NCI-H2081 (cell line): ENCODE measurements around the gene KCNAB2.

Experiments used
- DNase-seq, 2 experiments: peaks; one replicate each; lab custom pipeline; 2025; lab: John Stamatoyannopoulos, UW

KCNAB2 gene

DNA sequence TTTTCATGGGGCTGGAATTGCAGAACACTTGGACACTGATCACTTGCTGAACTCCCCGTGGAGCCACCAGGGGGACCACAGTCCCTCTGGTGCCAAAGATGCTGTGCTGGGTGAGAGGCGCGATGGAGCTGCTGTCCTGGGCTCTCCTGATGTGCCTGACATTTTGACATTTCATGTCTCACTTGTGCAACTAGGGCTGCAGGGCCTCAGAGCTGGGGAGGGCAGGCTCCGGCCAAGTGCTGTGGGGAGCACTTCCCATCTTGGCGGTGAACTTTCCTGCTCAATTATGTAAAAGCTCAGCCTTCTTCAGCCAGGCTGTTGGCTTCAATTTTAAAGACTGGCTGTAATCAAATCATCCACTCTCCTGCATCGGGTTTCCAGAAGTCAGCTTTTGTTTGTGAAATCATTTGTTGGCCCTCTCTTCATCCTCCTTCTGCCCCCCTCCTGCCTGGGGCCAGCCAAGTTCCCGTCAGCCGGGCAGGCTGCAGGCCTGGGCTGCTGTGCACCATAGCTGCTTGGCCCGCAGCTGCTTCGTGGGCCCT, 36.8 kb downstream of the KCNAB2 start:
- no peak for DNase-seq

DNA sequence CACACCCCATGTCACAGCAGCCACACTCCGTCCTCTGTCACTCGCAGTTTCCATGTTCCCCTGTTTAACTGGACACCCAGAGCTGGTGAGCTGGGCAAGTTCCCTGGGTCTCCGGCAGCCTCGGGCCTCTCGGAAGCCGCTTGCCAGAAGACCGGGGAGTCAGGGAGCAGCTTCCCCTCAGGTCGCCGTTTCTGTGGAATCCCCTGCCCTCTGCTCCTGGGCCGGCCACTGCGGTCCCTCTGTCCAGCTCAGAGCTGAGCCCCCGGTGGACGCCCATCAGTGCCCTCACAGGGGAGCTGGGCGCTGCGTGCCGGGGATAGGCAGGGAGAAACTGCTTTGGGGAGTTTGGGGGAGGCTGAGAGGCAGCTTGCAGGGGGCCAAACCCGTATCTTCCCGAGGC, 37.7 kb downstream of the KCNAB2 start:
- DNase-seq: no peak

DNA sequence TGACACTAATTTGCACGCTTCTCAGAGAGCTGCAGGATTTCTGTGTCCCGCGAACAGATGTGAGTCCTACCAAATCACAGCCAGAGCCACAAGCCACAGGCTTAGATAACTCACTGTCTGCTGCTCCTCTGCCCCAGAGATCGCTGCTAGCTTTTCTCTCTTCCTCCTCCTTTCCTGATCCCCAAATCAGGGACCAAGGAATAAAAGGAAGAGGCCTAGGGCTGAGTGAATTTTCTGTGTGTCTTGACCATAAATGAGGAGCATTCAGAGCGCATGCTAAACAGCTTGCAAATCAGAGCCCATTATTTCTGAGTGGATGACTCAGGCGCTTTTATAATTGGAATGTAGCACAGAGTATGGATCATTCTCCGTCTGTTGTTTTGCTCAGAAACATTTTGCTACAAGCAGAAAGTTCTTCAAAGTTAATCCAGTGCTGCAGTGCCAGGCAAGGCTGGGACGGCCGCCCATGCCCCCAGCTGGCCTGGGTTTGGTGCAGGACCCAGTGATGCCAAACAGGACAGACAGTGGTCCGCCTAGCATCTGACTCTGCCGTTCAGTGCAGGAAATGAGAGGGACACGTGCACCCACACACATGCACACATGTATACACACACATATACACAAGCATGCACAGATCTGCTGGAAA, 38.2 kb downstream of the KCNAB2 start:
- DNase-seq: no peak

DNA sequence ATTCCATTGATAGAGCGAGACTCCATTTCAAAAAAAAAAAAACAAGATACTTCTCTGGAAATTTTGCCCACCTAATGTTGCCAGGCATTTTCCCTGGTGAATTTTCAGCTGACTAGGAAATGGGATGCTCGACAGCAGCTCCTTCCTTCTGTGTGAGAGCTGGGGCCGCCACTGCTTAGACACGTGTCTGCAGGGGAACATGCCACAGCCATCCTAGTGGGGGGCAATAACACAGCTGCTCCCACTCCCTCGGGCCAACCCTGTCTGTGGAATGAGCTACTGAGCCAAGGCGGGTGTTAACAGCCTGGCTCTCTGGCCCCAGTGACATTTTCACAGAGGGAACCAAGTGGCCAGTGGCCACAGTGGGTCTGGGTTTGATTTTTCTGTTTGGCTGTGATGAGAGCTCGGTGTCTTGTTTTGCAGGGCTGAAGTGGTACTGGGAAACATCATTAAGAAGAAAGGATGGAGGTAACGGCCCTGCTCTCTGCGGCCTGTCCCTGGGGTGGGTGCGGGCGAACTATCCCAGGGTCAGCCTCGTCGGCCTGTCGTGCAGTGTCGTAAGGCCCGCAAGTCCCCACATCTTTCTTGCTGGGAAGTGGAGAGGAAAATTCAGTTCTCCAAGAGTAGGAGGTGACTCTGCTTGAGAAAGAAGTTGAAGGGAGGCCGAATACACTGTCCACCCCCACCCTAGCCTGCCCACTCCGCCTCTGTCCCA, 39.2 kb downstream of the KCNAB2 start:
- DNase-seq: no peak

DNA sequence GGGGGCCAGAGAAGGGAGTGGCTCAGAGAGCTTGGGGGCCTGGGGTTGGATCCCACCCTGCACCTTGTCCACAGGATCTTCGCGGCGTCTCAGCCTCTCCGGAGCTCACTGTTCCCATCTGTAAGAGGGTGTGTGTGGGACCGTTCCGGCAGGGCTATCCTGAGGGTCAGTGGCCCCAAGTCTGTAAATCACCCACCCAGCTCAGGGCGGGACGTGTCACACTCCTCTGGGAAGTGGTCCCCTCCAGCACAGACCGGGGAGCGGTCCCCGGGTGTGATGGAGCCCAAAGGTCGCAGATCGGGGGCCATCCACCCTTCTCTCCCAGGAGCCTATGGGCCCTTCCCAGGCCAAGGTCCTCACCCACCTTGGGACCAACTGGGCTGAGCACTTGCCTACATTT, 40.0 kb downstream of the KCNAB2 start:
- DNase-seq: no peak

DNA sequence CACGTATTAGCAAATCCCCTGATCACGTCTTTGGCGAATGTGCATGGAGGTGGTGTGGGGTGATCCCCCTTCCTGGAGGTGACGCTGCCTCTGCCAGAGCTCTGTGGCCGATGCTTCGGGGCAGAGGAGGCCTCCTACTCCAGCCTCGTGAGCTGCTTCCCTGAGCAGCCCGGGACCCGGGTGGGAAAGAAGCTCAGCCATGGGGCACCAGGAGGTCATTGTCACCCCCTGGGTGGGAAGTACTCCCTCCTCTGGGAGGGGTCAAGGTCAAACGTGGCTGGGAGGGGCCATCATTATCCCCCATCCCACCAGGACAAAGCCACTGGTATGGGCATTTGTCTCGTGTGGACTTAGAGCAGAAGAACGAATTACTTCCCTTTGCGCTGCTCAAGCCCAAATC, 40.7 kb downstream of the KCNAB2 start:
- DNase-seq: no peak

DNA sequence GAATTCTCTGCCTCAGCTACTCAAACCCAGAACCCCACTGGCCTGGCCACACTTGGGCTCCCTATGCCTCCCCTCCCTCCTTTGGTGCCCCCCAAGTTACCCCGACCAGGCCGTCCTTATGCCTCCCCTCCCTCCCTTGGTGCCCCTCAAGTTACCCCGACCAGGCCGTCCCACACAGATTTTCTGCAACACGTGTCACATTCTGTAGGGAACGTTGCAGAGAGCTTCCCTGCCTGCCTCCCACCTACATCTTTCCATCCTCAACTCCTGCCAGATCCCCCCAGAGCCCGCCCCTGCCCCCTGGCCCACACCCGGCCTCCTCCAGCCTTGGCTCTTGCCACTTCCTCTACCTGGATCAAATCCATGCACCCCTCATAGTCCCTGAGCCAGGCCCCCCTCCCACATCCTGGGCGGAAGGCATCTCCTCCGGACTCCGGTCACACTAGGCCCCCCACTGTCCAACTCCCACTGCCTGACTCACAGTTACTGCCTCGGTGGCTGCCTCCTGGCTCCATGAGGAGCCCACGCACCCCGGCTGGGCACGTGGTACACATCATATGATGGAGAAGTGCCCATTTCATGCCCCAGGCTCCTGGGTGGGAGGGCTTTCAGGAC, 41.2 kb downstream of the KCNAB2 start:
- DNase-seq: no peak

DNA sequence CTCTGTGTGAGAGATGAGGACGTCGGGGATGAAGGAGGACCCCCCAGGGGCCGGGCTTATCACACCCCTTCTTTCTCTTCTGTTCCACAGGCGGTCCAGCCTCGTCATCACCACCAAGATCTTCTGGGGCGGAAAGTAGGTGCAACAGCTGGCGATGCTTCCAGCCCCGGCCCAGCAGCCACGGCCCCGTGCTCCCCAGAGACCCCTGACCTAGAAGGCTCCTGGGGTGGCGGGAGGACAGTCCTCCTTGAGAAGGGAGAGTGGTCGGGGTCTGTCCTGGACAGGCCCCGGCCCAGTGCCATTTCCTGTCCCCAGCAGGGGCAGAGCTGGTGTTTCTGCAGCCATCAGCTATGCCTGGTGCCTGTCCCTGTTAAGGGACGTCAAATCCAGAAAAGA, 41.7 kb downstream of the KCNAB2 start:
- DNase-seq: no peak

DNA sequence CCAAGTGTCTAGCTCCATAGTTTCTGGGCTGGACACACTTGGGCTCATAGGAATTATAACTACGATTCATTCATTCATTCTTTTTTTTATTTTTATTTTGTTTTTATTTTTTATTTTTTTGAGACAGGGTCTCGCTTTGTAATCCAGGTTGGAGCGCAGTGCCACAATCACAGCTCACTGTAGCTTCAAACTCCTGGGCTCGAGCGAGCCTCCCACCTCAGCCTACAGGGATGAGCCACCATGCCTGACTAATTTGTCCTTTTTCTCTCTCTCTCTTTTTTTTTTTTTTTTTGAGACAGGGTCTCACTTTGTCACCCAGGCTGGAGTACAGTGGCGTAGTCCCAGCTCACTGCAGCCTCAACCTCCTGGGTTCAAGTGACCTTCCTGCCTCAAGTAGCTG, 42.3 kb downstream of the KCNAB2 start:
- no peak for DNase-seq

DNA sequence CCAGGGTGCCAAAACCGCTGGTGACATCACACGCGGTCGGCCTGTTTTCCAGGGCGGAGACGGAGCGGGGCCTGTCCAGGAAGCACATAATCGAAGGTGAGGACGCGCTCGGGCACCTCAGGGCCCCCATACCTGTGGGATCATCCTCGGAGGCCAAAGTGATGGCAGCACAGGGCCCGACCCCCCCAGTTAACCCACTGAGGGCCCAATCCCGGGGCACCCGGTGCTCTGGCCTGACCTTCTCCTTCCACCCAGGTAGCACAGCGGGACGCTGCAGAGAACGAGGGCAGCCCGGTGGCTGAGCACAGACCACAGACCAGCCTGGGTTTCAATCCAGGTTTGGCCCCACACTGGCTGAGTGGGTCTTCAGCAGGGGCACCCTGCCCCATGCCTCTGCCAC, 43.3 kb downstream of the KCNAB2 start:
- DNase-seq: no peak

DNA sequence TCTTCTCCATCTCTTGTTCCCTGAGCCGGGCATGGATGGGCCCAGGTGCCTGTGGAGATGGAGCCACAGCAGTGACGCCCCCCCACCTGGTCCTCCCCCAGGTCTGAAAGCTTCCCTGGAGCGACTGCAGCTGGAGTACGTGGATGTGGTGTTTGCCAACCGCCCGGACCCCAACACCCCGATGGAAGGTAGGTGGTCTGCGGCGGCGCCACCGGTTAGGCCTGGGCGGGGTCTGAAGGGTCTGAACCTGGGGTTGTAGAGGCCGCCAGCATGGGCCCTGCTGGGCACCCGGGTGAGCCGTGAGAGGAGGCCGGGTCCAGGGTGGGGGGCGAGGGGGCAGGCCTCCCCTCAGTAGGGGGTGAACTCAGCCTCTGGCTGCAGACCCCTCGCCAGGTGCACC, 44.6 kb downstream of the KCNAB2 start:
- no peak for DNase-seq

DNA sequence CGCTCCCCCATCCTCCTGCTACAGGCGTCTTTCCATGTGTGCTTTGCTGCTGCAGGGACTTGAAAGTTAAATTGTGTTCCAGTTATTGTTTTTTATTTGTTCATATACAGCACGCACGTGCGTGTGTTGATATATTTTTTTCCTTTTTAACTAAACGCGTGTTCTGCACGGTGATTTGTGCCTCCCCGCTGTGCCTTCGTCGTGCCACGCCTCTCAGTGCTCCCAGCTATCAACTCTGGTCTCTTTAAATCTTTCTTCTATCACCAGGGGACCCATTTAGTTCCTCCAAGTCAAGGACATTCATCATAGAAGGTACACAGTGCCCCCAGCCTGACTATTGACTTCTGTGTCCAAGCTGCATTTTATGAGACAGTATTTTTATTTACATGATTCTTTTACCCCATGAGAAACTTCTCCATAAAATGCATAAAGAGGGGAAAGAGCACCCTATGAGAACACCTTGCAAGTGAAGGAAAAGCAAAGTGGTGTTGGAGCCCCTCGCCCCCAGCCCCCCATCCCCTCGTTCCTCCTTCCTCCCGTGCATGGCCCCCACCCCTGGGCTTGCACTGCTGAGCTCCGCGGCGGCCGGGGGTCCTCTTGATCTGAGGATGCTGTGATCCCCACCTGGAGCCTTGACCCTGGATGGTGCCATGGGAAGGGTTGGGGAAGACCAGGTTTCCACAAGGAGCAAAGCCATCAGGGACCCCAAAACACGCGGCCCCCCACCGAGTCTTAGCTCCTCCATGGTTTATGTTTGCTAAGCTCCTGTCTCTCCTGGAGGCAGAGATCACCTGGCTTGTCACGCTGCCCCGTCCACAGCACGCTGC, 45.5 kb downstream of the KCNAB2 start:
- no peak for DNase-seq

DNA sequence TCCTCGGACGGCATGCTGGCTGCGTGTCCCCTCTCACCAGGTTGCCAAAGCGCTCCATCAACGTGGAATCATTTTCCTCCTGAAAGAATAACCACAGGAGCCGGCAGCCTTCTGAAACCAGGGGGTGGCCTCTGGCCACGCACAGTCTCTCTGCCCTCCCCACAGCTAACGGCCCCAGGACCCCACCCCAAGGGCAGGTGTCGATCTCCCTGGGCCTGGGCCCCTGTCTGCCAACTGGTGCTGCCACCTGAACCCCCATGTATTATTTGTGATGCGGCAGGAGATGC, 46.1 kb downstream of the KCNAB2 start:
- DNase-seq: no peak

DNA sequence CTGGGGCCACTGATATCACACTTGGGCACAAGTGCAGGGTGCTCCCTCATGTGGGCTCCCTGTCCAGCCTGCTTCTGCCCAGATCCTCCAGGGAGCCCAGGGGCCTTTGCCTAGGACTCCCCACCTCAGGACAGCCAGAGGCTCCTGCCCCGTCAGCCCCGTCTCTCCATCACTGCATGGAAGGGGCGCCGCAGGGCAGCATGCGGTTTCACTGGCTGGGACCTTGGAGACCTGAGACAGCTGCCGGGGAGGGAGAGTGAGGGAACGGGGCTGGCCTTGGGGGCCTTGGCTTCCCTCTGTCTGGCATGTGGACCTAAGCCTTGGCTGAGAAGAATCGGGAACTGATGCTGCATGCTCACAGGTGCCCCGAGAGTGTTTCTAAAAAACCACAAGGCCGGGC, 46.5 kb downstream of the KCNAB2 start:
- DNase-seq: no peak

DNA sequence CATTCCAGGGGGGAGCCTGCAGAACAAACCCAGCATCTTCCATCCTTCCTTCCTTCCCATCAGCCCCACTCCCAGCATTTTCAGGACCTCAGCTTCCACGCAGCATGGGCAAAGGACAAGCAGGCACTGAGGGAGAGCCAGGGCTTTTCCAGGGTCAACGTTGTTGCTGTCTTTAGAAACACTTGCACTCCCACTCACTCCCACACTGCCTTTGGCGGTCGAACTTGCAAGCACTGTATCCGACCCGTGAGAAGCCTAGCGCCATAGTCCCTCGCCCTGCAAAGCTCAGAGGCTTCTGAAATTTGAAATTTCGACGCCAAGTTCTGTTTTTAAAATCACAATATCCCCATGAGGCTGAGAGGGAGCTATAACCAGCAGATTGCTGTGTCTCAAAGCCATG, 47.4 kb downstream of the KCNAB2 start:
- no peak for DNase-seq

DNA sequence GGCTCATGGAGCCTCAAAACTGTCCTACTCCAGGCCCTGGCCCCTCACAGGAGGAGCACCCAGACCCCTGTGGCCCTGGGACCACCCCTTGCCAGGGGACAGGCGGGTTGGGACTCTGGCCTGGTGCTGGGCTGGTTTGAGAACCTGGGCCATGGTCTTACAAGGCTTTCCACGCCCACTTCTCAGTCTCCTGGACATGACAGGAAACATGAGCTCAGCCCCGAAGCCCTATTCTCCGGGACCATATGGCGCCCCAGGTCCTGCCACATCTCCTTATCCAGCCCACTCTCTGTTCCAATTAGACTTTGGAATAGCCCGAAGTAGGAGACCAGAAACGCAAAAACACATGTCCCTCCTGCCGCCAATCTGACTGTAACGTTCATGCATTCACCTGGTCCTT, 47.9 kb downstream of the KCNAB2 start:
- DNase-seq: no peak

DNA sequence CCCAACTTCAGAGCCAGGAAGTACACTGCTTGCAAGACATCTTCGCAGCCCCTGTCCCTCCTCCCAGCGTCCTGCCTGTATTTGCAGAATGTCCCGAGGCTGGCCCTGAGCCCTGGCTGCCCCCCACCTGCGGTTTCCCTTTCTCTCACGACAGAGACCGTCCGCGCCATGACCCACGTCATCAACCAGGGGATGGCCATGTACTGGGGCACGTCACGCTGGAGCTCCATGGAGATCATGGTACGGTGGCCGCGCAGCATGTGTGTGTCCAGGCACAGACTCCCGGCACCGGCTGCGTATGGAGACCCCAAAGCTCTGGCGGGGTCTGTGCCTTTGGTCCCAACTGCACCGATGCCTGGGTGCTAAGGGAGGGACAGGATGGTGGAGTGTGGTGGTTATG, 48.6 kb downstream of the KCNAB2 start:
- DNase-seq: no peak

DNA sequence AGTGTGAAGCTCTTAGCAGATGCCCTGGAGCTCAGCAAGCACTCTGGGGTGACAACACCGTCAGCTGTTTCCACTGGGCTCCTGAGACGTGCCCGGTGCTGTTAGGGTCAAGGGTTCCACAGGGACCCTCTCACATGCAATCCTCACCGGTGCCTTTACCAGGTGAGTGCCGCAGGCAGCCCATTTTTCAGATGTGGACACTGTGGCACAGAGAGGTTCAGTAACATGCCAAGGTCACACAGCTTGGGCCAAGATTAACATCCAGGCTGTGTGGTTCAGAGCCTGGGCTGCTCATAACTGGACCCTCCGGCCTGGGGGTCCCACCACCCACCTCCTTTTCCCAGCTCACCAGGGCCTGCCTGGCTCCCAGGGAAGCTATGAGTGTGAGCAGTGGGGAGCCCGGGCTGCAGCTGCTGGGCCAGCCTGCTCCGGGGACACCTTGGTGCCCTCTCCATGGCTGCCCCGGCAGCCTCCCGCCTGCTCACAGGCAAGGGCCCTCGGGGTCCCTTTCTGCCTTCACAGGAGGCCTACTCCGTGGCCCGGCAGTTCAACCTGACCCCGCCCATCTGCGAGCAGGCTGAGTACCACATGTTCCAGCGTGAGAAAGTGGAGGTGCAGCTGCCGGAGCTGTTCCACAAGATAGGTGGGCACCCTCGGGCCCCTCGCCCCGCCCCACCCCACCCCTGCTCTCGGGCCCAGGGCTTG, 49.3 kb downstream of the KCNAB2 start:
- no peak for DNase-seq

DNA sequence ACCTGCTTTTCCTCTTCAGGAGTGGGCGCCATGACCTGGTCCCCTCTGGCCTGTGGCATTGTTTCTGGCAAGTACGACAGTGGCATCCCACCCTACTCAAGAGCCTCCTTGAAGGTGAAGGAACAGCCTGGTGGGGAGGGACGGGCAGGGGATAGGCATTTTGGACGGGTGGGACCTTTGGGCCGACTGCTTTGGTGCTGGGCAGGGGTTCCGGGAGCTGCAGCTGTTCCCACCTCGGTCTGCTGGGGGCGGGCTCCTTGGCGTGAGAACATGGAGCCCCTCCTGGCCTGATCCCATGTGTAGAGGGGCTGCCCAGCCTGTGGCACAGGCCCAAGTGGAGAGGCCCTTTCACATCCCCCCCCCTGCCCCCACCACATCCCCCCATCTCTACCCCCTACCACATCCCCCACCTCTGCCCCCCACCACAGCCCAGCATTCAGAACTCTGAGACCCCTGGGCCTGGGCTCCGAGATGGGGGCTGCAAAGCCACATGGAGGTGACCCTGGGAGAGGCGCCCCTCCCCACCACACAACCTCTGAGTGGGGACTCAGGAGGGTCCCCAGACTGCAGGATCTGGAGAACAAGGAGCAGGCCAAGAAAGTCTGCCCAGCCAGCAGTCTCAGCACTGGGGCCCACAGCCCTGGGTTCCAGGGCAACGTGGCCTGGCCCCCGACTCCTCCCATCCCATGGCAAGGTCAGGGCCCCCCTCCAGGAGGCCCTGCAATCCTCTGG, 50.0 kb downstream of the KCNAB2 start:
- DNase-seq: no peak

DNA sequence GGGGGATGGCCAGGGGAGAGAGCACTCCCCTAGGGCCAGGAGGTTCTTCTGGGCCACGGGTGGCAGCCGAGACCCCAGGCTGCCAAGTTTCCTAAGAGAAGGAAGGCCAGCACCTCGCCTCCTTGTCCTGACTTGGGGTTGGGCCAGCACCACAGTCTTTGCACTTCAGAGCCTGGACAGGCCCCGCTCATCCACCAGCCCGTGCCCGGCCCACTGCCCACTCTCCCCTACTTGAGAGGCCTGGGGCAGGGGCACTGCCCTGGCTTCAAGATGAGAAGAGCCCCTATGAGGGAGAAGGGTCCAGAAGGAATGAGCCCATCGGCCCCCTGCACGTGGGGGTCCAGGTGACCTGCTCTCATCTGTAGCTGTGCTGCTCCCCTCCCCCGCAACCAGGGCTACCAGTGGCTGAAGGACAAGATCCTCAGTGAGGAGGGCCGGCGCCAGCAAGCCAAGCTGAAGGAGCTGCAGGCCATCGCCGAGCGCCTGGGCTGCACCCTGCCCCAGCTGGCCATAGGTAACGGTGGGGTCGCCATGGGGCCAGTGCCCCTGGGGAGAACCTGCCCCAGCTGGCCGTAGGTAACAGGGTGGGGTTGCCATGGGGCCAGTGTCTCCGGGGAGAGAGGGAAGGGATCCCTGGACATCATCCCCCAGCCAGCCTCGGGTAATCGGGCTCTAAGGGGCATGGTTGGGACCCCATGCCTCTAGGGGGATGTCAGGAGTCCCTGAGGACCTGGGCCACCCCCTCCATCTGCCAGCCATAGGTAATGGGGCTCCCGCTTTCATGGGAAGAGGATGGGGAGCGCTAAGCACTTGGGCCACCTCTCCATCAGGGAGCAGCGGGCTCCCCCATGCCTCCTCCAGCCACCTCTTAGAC, 50.8 kb downstream of the KCNAB2 start:
- DNase-seq: no peak
